ENCODE measurements around the gene TRIOBP. TPM values are rescaled to one million over a fixed set of nuclear protein-coding genes. Genes with fewer than 3 reads are reported as not detected.
A peak's percentile ranks its signal among the peaks of the same experiment; 100 is the strongest.

Gene TRIOBP
- total and polyA plus RNA-seq, 2 of the 13 experiments (the other 11 are each of a cell fraction or from before 2014, with no cell fraction given) = 6.1 to 15.4 TPM

GRCh38 chr22:37658133-37659065 is 38.4 kb upstream of the TRIOBP start, which contains the start of gene PDXP (continued):
- no peak for TF ChIP-seq MLLT10 (CRISPR knock-in tag; IDR thresholded peaks at IDR 0.05)
- TF ChIP-seq TRAFD1 (CRISPR knock-in tag; IDR thresholded peaks at IDR 0.05; ENCODE audit: borderline replicate concordance) = no peak
- TF ChIP-seq, protein P1, sequence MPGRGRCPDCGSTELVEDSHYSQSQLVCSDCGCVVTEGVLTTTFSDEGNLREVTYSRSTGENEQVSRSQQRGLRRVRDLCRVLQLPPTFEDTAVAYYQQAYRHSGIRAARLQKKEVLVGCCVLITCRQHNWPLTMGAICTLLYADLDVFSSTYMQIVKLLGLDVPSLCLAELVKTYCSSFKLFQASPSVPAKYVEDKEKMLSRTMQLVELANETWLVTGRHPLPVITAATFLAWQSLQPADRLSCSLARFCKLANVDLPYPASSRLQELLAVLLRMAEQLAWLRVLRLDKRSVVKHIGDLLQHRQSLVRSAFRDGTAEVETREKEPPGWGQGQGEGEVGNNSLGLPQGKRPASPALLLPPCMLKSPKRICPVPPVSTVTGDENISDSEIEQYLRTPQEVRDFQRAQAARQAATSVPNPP (CRISPR knock-in tag; IDR thresholded peaks at IDR 0.05) = no peak
- TF ChIP-seq ZNF101 (CRISPR knock-in tag; IDR thresholded peaks at IDR 0.05; ENCODE audit: borderline replicate concordance, low read depth) = no peak
- TF ChIP-seq, protein P2, sequence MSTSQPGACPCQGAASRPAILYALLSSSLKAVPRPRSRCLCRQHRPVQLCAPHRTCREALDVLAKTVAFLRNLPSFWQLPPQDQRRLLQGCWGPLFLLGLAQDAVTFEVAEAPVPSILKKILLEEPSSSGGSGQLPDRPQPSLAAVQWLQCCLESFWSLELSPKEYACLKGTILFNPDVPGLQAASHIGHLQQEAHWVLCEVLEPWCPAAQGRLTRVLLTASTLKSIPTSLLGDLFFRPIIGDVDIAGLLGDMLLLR (CRISPR knock-in tag; IDR thresholded peaks at IDR 0.05) = no peak; the same call in 1 of the 2 replicates
- TF ChIP-seq NCOA1 (CRISPR knock-in tag; IDR thresholded peaks at IDR 0.05) = no peak
- TF ChIP-seq MLX (CRISPR knock-in tag; IDR thresholded peaks at IDR 0.05) = no peak
- no peak for TF ChIP-seq ZNF317 (CRISPR knock-in tag; IDR thresholded peaks at IDR 0.05)
- TF ChIP-seq ZNF350 (CRISPR knock-in tag; IDR thresholded peaks at IDR 0.05; ENCODE audit: borderline replicate concordance, low read depth) = peak; percentile 43; the same call in 1 of the 2 replicates
- no peak for TF ChIP-seq ZNF446 (CRISPR knock-in tag; IDR thresholded peaks at IDR 0.05)
- peak; percentile 41 for TF ChIP-seq HDAC1 (CRISPR knock-in tag; IDR thresholded peaks at IDR 0.05)
- TF ChIP-seq MIER3 (CRISPR knock-in tag; IDR thresholded peaks at IDR 0.05; ENCODE audit: borderline replicate concordance) = peak; percentile 6; the same call in 1 of the 2 replicates
- TF ChIP-seq SOX13 (IDR thresholded peaks at IDR 0.05) = no peak
- no peak for TF ChIP-seq SOX13 (CRISPR knock-in tag; conservative IDR thresholded peaks at IDR 0.05 in 1 of 2, IDR thresholded peaks at IDR 0.05 in 1 of 2)
- TF ChIP-seq USF2 (IDR thresholded peaks at IDR 0.05; ENCODE audit: low read depth, low read length) = no peak; the same call in 1 of the 2 replicates
- no peak for TF ChIP-seq USF2 (CRISPR knock-in tag; IDR thresholded peaks at IDR 0.05; ENCODE audit: borderline replicate concordance)
- TF ChIP-seq HOXA3 (CRISPR knock-in tag; IDR thresholded peaks at IDR 0.05) = 0 out of 2 replicates have a peak, but pooled peaks have one; percentile 46
- TF ChIP-seq ISX (CRISPR knock-in tag; conservative IDR thresholded peaks at IDR 0.05) = no peak
